H9 (cell line): ENCODE results near the gene ADAMTSL2. TPM values are rescaled to one million over a fixed set of nuclear protein-coding genes. Genes with fewer than 3 reads are reported as not detected.
"Not testable (repeated sequence)": the region's sequence is repeated elsewhere in the genome, so short reads cannot be mapped to it uniquely, and the experiment has no call there.

Experiments used
- DNase-seq: peaks from one replicate; pipeline ENCODE4 v3.0.0-alpha.2; 2017
- H2AFZ ChIP-seq: one replicate; pipeline ENCODE4 v1.6.1; 2013; ENCODE audit warnings: mild to moderate bottlenecking, low read length, control low read depth, moderate library complexity
- H2AK5ac ChIP-seq: 2 replicates; pipeline ENCODE4 v1.6.1; 2013; ENCODE audit warnings: low read length, control low read depth, mixed read lengths; ENCODE audit not compliant: insufficient read length
- H2BK120ac ChIP-seq: one replicate; pipeline ENCODE4 v1.6.1; 2013; ENCODE audit warnings: low read depth, mild to moderate bottlenecking, low read length, control low read depth, inconsistent platforms; ENCODE audit not compliant: poor library complexity, severe bottlenecking
- H2BK12ac ChIP-seq: 2 replicates; pipeline ENCODE4 v1.6.1; 2013; ENCODE audit warnings: low read length, control low read depth, mixed read lengths, low read depth; ENCODE audit not compliant: insufficient read length
- H2BK15ac ChIP-seq: 2 replicates; pipeline ENCODE4 v1.6.1; 2013; ENCODE audit warnings: low read depth, low read length, control low read depth
- H2BK20ac ChIP-seq: one replicate; pipeline ENCODE4 v1.6.1; 2013; ENCODE audit warnings: low read depth, mild to moderate bottlenecking, low read length, control low read depth, inconsistent platforms; ENCODE audit not compliant: poor library complexity, severe bottlenecking
- H2BK5ac ChIP-seq: 2 replicates; pipeline ENCODE4 v1.6.1; 2013; ENCODE audit warnings: low read length, control low read depth, mixed read lengths; ENCODE audit not compliant: insufficient read length
- H3K14ac ChIP-seq: 2 replicates; pipeline ENCODE4 v1.6.1; 2013; ENCODE audit warnings: low read length, control low read depth; ENCODE audit not compliant: insufficient read depth
- H3K18ac ChIP-seq: 2 replicates; pipeline ENCODE4 v1.6.1; 2013; ENCODE audit warnings: low read depth, mild to moderate bottlenecking, mixed read lengths, low read length, control low read depth; ENCODE audit not compliant: insufficient read length
- H3K23ac ChIP-seq: 2 replicates; pipeline ENCODE4 v1.6.1; 2013; ENCODE audit warnings: low read length, control low read depth, mixed read lengths, low read depth; ENCODE audit not compliant: insufficient read length
- H3K23me2 ChIP-seq: 2 replicates; pipeline ENCODE4 v1.6.1; 2013; ENCODE audit warnings: low read depth, mild to moderate bottlenecking, mixed read lengths, low read length, control low read depth; ENCODE audit not compliant: insufficient read length, poor library complexity, severe bottlenecking
- H3K27ac ChIP-seq: 2 replicates; pipeline ENCODE4 v1.5.1; 2013; ENCODE audit warnings: low read length, control low read depth, mixed read lengths, low read depth; ENCODE audit not compliant: insufficient read length
- H3K27me3 ChIP-seq: 2 replicates; pipeline ENCODE4 v1.6.1; 2013; ENCODE audit warnings: low read length, control low read depth, inconsistent platforms; ENCODE audit not compliant: insufficient read depth
- H3K4ac ChIP-seq: 2 replicates; pipeline ENCODE4 v1.6.1; 2013; ENCODE audit warnings: low read depth, mild to moderate bottlenecking, control low read depth, inconsistent platforms, low read length, moderate library complexity
- H3K4me1 ChIP-seq: 2 replicates; pipeline ENCODE4 v1.6.1; 2013; ENCODE audit warnings: low read length, control low read depth, inconsistent platforms; ENCODE audit not compliant: insufficient read depth
- H3K4me2 ChIP-seq: 2 replicates; pipeline ENCODE4 v1.6.1; 2013; ENCODE audit warnings: low read length, control low read depth, mixed read lengths; ENCODE audit not compliant: insufficient read length, insufficient read depth
- H3K56ac ChIP-seq: 2 replicates; pipeline ENCODE4 v1.6.1; 2013; ENCODE audit warnings: low read depth, mild to moderate bottlenecking, mixed read lengths, low read length, control low read depth; ENCODE audit not compliant: insufficient read length
- H3K79me1 ChIP-seq: 2 replicates; pipeline ENCODE4 v1.6.1; 2013; ENCODE audit warnings: low read depth, mild to moderate bottlenecking, moderate library complexity, low read length, control low read depth, inconsistent platforms; ENCODE audit not compliant: insufficient read depth, poor library complexity, severe bottlenecking
- H3K79me2 ChIP-seq: 2 replicates; pipeline ENCODE4 v1.6.1; 2013; ENCODE audit warnings: low read length, control low read depth, inconsistent platforms; ENCODE audit not compliant: insufficient read depth
- H3K9ac ChIP-seq: 2 replicates; pipeline ENCODE4 v1.6.1; 2013; ENCODE audit warnings: low read length, control low read depth, mixed read lengths; ENCODE audit not compliant: insufficient read length; ENCODE audit errors: extremely low read depth
- H3K9me3 ChIP-seq: one replicate; pipeline ENCODE4 v1.6.1; 2013; ENCODE audit warnings: low read depth, low read length, inconsistent platforms; ENCODE audit not compliant: control insufficient read depth
- H3T11ph ChIP-seq: one replicate; pipeline ENCODE4 v1.6.1; 2013; ENCODE audit warnings: mild to moderate bottlenecking, low read length, control low read depth, inconsistent platforms
- H4K20me1 ChIP-seq: one replicate; pipeline ENCODE4 v1.6.1; 2013; ENCODE audit not compliant: control insufficient read depth, insufficient read length, insufficient read depth
- H4K5ac ChIP-seq: 2 replicates; pipeline ENCODE4 v1.6.1; 2013; ENCODE audit warnings: low read depth, mild to moderate bottlenecking, mixed read lengths, low read length, control low read depth; ENCODE audit not compliant: insufficient read length
- H4K8ac ChIP-seq: replicated peaks from 2 replicates; pipeline ENCODE4 v1.6.1; 2013; ENCODE audit warnings: low read length, control low read depth, mixed read lengths, low read depth; ENCODE audit not compliant: insufficient read length
- H4K91ac ChIP-seq: 2 replicates; pipeline ENCODE4 v1.6.1; 2013; ENCODE audit warnings: low read depth, mild to moderate bottlenecking, moderate library complexity, mixed read lengths, low read length, control low read depth; ENCODE audit not compliant: insufficient read length
- H3K27ac Mint-ChIP-seq, 3 experiments: 2 replicates in 2 of 3; 3 replicates in 1 of 3; pipeline ENCODE4 v1.8.0; 2020 to 2021; ENCODE audit warnings: mixed read lengths in 3 of 3, mild to moderate bottlenecking in 1 of 3, moderate library complexity in 1 of 3
- H3K27me3 Mint-ChIP-seq: 2 replicates; pipeline ENCODE4 v1.8.0; 2021; ENCODE audit warnings: low read depth, mild to moderate bottlenecking, moderate library complexity, mixed read lengths
- H3K36me3 Mint-ChIP-seq, 3 experiments: 2 replicates in 2 of 3; 3 replicates in 1 of 3; pipeline ENCODE4 v1.8.0; 2020 to 2021; ENCODE audit warnings: low read depth in 3 of 3, mixed read lengths in 3 of 3; ENCODE audit not compliant: insufficient read depth in 1 of 3
- H3K4me1 Mint-ChIP-seq, 2 experiments: 2 replicates each; pipeline ENCODE4 v1.8.0; 2020; ENCODE audit warnings: mixed read lengths in 2 of 2
- H3K4me3 Mint-ChIP-seq, 2 experiments: 2 replicates in 1 of 2; 3 replicates in 1 of 2; pipeline ENCODE4 v1.8.0; 2020 to 2021; ENCODE audit warnings: mild to moderate bottlenecking in 2 of 2, mixed read lengths in 2 of 2, moderate library complexity in 1 of 2
- H3K9me3 Mint-ChIP-seq, 2 experiments: 2 replicates in 1 of 2; 3 replicates in 1 of 2; pipeline ENCODE4 v1.8.0; 2020; ENCODE audit warnings: mild to moderate bottlenecking in 2 of 2, mixed read lengths in 2 of 2, moderate library complexity in 1 of 2
- CTCF ChIP-seq: fragments of 200-600 bp; sonication (generic); conservative IDR thresholded peaks from 3 replicates; pipeline ENCODE4 v1.8.0; 2021; ENCODE audit warnings: antibody characterized with exemption, mild to moderate bottlenecking
- WGBS: extraction: QIAGEN DNeasy Blood & Tissue Kit; methylation state at CpG from one replicate; pipeline ENCODE4 v1.1.7; 2013; ENCODE audit warnings: missing lambda C conversion rate, low lambda C conversion rate, mixed read lengths; ENCODE audit not compliant: insufficient read length; ENCODE audit errors: extremely low coverage; 5-methylcytosine and 5-hydroxymethylcytosine counted together
- total RNA-seq: library from RNA; stranded (reverse); gene quantifications from 2 replicates; pipeline ENCODE4 v1.2.1, GENCODE V29; 2021

The ADAMTSL2 gene
- total RNA-seq, 1 experiment from 2014 or later = 0.61 TPM

- no peaks in the 10 kb centered on the region for H3K79me2 ChIP-seq
- no peaks in the 10 kb centered on the region for H3K27me3 ChIP-seq
- H2AFZ ChIP-seq = no peak overlapping the region
- no peak overlapping the region for H3T11ph ChIP-seq
- H4K5ac ChIP-seq = no peak overlapping the region
- no peaks in the 10 kb centered on the region for H3K9me3 Mint-ChIP-seq
- no peak overlapping the region for H2BK12ac ChIP-seq
- no peak overlapping the region for H3K27ac ChIP-seq
- no peaks in the 10 kb centered on the region for H4K20me1 ChIP-seq
- DNase-seq = no peak
- H3K4ac ChIP-seq = no peak overlapping the region
- no peak overlapping the region for H3K4me2 ChIP-seq
- no peak overlapping the region; a peak in 1 of 5 replicates for H3K4me3 Mint-ChIP-seq
- no peak overlapping the region for H3K18ac ChIP-seq
- H3K56ac ChIP-seq = no peak overlapping the region
- peaks cover 13% of the 10 kb centered on the region for H3K27me3 Mint-ChIP-seq
- no peak overlapping the region for H2BK120ac ChIP-seq
- no peaks in the 10 kb centered on the region for H3K79me1 ChIP-seq
- peak overlapping the region; percentile 36 to 85 (median 61); a peak in 3 of 7 replicates for H3K27ac Mint-ChIP-seq
- H3K9ac ChIP-seq = no peak overlapping the region
- no peak overlapping the region for H3K23ac ChIP-seq
- no peak overlapping the region for H2BK20ac ChIP-seq
- H3K36me3 Mint-ChIP-seq = peaks cover 0 to 3% (median 0%) of the 10 kb centered on the region in 3 experiments; a peak in 2 of 7 replicates
- H3K9me3 ChIP-seq = no peaks in the 10 kb centered on the region
- no peak overlapping the region for H2BK15ac ChIP-seq
- H2AK5ac ChIP-seq = no peak overlapping the region
- H4K8ac ChIP-seq = no peak overlapping the region
- H2BK5ac ChIP-seq = no peak overlapping the region
- H3K4me1 ChIP-seq = peaks cover 2% of the 10 kb centered on the region; the same call in 1 of the 2 replicates
- H4K91ac ChIP-seq = no peak overlapping the region
- no peak for TF ChIP-seq CTCF
- H3K14ac ChIP-seq = no peak overlapping the region
- WGBS = no CpG with 5 or more reads among the region's 14 CpGs
- H3K4me1 Mint-ChIP-seq = peaks cover 18 to 30% of the 10 kb centered on the region in 2 experiments
- H3K23me2 ChIP-seq = no peaks in the 10 kb centered on the region
Measured at GRCh38 chr9:133563291-133563796, 28.8 kb downstream of the ADAMTSL2 start.

GRCh38 chr9:133563814-133564213 lies 29.3 kb downstream of the ADAMTSL2 start:
- H2BK120ac ChIP-seq, DNase-seq, H3K9me3 ChIP-seq, H2BK12ac ChIP-seq, H3K9me3 Mint-ChIP-seq, H3K4me1 ChIP-seq, H4K5ac ChIP-seq, H3K36me3 Mint-ChIP-seq, H2BK5ac ChIP-seq, H3K79me1 ChIP-seq, H3K79me2 ChIP-seq, H3K27ac Mint-ChIP-seq, H4K91ac ChIP-seq, H3K56ac ChIP-seq, H2AK5ac ChIP-seq, H3K14ac ChIP-seq, H3K4me2 ChIP-seq, H3T11ph ChIP-seq, H3K23me2 ChIP-seq, H4K20me1 ChIP-seq, H3K18ac ChIP-seq, H3K4me3 Mint-ChIP-seq, H3K4ac ChIP-seq, H4K8ac ChIP-seq, H2AFZ ChIP-seq, H3K27ac ChIP-seq, H3K9ac ChIP-seq, H2BK15ac ChIP-seq, H3K27me3 ChIP-seq, H2BK20ac ChIP-seq, H3K23ac ChIP-seq: not testable (repeated sequence)
- Mint-ChIP-seq H3K4me1 (peaks cover 14 to 26% of the 10 kb centered on the region in 2 experiments), H3K27me3 (peaks cover 13% of the 10 kb centered on the region)
